AG09309 (cell line): ENCODE data around the gene LTBR.
A peak's percentile ranks its signal among the peaks of the same experiment; 100 is the strongest.

ENCODE experiments used
- DNase-seq: peaks from one replicate; pipeline ENCODE4 v3.0.0-alpha.2; 2010; ENCODE audit warnings: low read depth
- H3K4me3 ChIP-seq: 2 replicates; pipeline ENCODE4 v1.5.1; 2011; ENCODE audit warnings: mild to moderate bottlenecking, low read depth, low read length, moderate library complexity; ENCODE audit not compliant: control insufficient read depth
- TF ChIP-seq, protein P1 (sequence below): IDR thresholded peaks from 2 replicates; pipeline ENCODE4 v1.5.1; 2011; ENCODE audit warnings: mild to moderate bottlenecking, low read depth, low read length, inconsistent platforms; ENCODE audit not compliant: insufficient read depth, control insufficient read depth; ENCODE audit errors: missing control alignments

The LTBR gene

DNA sequence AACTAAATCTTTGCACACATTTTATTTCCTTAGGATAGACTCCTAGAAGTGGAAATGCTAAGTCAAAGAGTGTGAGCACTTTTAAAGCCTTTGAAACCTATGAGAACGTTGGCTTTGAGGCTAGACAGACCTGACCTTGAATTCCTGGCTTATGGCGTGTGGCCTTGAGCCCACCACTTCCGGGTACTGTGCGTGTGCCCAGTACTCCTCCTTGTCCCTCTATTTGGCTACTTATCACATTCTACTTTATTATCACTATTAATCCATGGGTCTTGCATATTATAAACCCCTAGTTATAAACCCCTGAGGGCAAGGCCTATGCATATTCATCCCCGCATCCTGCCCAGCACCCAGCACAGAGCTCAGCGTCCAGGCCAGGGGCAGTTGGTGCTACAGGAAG is 34.8 kb downstream of the LTBR start:
- TF ChIP-seq, protein P1, sequence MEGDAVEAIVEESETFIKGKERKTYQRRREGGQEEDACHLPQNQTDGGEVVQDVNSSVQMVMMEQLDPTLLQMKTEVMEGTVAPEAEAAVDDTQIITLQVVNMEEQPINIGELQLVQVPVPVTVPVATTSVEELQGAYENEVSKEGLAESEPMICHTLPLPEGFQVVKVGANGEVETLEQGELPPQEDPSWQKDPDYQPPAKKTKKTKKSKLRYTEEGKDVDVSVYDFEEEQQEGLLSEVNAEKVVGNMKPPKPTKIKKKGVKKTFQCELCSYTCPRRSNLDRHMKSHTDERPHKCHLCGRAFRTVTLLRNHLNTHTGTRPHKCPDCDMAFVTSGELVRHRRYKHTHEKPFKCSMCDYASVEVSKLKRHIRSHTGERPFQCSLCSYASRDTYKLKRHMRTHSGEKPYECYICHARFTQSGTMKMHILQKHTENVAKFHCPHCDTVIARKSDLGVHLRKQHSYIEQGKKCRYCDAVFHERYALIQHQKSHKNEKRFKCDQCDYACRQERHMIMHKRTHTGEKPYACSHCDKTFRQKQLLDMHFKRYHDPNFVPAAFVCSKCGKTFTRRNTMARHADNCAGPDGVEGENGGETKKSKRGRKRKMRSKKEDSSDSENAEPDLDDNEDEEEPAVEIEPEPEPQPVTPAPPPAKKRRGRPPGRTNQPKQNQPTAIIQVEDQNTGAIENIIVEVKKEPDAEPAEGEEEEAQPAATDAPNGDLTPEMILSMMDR = no peak
- H3K4me3 ChIP-seq = no peak overlapping the region
- no peak for DNase-seq

DNA sequence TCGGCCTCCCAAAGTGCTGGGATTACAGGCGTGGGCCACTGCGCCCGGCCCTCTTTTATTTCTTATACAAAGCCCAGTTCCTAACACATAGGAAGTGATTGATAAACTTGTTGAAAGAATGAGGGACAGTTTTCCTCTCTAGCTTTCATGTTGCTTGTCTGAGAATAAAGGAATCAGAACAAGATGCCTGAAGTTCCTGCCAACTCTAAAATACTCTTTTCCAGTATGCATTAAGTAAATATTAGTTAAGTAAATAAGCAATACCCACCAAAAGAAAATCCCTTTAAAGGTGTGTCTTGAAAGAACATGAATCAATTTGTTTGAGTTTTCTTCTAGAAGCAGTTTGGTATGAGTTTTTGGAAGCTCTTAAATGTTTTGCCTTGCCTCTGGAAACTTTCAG is 36.4 kb downstream of the LTBR start:
- H3K4me3 ChIP-seq = no peak overlapping the region
- TF ChIP-seq, protein P1 = no peak
- no peak for DNase-seq

DNA sequence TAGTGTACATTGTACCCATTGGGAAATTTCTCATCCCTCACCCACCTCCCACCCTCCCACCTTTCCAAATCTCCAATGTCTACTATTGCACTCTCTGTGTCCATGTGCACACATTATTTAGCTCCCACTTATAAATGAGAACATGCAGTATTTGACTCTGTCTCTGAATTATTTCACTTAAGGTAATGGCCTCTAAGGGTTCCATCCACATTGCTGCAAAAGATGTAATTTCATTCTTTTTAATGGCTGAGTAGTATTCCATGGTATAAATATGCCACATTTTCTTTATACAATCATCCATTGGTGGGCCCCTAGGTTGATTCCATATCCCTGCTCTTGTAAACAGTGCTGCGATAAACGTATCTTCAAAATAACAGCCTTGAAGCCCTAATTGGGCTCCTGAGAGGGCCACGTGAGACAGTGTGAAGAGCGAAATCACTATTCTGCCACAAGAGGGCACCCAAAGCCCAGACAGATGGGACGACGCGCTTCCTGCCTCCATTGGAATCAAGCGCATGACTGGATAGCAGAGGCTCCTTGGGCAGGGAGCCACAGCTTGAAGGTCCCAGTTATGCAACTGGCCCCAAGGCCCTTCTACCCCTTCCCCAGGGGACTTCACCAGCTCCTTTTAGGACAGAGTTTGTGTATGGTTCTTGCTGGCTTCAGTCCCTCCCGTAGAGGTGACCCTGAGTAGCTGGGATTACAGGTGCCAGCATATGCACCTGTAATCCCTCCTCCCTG is 39.5 kb downstream of the LTBR start:
- H3K4me3 ChIP-seq = no peak overlapping the region
- peak; percentile 72 for DNase-seq
- TF ChIP-seq, protein P1 = peak; percentile 84

DNA sequence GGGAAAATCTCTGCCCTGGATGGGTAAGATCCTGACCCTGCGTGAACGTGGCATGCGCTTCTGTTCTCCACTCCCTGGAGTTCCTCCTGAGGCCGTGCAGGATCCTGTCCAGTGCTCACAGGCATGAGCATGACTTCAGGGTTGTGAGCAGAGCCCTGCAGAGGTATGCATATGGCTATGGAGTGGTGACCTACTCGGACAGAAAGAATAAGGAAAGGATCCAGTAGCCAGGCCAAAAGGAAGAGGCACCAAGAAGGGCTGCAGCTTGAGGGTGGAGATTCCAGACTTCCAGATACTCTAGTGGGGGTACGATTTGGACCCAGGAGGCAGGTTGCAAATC is 40.0 kb downstream of the LTBR start:
- no peak for DNase-seq
- H3K4me3 ChIP-seq = no peak overlapping the region
- TF ChIP-seq, protein P1 = no peak

DNA sequence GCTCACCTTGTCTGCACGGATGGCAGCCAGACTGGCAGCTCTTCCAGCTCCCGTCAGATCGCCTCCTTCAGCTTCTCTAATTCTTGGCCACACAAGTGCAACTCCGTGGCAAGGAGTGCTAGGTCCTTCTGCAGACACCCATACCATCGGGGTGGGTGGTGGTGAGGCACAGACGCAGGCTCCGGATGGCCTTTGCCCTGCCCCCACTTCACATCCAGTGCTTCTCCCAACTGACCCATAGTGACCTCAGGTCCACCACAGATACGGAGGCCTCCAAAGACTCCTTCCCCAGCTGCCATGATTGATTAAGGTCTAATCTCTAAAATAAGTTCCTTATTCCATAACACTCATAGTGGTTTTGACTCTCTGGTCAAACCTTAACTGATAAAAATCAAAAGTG is 40.9 kb downstream of the LTBR start:
- no peak for DNase-seq
- H3K4me3 ChIP-seq = no peak overlapping the region
- TF ChIP-seq, protein P1 = no peak

DNA sequence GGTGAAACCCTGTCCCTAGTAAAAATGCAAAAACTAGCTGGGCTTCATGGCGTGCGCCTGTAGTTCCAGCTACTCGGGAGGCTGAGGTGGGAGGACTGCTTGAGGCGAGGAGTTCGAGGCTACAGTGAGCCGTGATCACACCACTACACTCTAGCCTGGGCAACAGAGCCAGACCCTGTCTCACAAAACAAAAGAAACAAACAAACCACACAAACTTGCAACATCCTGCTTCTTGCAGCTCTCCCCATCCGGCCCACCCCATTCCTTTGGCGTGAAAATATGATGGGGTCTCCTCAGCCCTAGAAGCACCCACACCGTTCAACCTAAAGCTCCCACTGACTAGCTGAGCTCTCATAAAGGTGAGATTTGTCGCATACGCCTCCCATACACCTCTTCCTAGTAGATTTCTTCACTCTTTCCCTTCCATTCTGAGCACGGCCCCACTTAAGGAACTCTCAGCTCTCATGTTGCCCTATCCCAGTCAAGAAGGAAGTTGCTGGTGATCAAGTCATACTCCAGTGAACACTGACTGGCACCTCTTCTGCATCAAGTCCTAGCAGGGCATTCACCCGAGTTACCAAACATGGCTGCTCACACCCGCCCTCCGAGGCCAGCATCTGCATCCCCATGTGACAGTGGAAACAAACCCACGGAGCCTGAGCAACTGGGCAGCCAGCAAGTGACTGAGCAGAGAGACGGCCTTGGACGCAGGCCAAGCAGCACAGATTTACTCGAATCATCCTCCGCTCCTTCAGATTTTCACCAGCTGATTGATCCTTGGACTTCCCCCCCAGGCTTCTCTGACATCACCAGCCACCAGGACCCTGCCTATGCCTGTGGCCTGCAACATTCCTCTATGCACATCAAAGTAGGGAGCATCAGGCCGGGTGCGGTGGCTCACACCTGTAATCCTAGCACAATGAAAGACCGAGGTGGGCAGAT is 41.9 kb downstream of the LTBR start:
- DNase-seq = no peak
- TF ChIP-seq, protein P1 = no peak
- H3K4me3 ChIP-seq = no peak overlapping the region
